22Rv1 (cell line): ENCODE data around the gene TIMM17A.

Experiments used
- ZFX ChIP-seq: fragments of 450-650 bp; IDR thresholded peaks from 2 replicates; pipeline ENCODE4 v1.6.1; 2017; ENCODE audit warnings: antibody characterized with exemption, borderline replicate concordance
- TF ChIP-seq, protein P1 (sequence below): fragments of 450-650 bp; IDR thresholded peaks from 2 replicates; pipeline ENCODE4 v1.5.1; 2017; ENCODE audit warnings: mild to moderate bottlenecking

DNA sequence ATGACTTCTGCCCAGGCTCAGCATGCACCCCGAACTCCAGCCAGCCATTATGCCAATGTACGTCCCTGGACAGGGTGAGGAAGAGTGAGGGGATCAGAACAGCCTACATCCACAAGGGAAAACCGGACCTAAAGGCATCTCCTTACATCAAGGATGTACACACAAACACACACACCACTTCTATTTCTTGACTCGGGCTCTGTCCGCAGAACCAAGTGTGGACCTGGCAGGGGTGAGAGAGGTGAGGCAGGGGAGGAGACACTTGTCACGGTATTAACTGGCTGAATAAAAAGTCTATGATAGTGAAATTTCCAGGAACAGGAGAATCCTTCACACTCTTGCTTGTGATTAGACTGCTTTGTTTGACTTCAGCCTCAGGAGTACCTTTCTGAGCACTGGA, 11.3 kb upstream of the TIMM17A start:
- TF ChIP-seq, protein P1, sequence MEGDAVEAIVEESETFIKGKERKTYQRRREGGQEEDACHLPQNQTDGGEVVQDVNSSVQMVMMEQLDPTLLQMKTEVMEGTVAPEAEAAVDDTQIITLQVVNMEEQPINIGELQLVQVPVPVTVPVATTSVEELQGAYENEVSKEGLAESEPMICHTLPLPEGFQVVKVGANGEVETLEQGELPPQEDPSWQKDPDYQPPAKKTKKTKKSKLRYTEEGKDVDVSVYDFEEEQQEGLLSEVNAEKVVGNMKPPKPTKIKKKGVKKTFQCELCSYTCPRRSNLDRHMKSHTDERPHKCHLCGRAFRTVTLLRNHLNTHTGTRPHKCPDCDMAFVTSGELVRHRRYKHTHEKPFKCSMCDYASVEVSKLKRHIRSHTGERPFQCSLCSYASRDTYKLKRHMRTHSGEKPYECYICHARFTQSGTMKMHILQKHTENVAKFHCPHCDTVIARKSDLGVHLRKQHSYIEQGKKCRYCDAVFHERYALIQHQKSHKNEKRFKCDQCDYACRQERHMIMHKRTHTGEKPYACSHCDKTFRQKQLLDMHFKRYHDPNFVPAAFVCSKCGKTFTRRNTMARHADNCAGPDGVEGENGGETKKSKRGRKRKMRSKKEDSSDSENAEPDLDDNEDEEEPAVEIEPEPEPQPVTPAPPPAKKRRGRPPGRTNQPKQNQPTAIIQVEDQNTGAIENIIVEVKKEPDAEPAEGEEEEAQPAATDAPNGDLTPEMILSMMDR: no peak
- no peak for TF ChIP-seq ZFX
